Colonic mucosa (tissue), 4 donors: ENCODE results near the gene ATG9B. TPM values are rescaled to one million over a fixed set of nuclear protein-coding genes. Genes with fewer than 3 reads are reported as not detected.

ENCODE experiments used
- DNase-seq: peaks from one replicate; pipeline ENCODE4 v3.0.0-alpha.2; 2020
- H3K27ac ChIP-seq: fragments of 200-600 bp; one replicate; pipeline ENCODE4 v1.8.0; 2021
- H3K27me3 ChIP-seq: fragments of 200-600 bp; one replicate; pipeline ENCODE4 v1.8.0; 2021
- H3K36me3 ChIP-seq: fragments of 200-600 bp; one replicate; pipeline ENCODE4 v1.8.0; 2021
- H3K4me1 ChIP-seq: fragments of 200-600 bp; one replicate; pipeline ENCODE4 v1.8.0; 2021; ENCODE audit warnings: mild to moderate bottlenecking
- H3K4me3 ChIP-seq: fragments of 200-600 bp; one replicate; pipeline ENCODE4 v1.8.0; 2021
- H3K9ac ChIP-seq, 2 donors: one replicate each; pipeline ENCODE4 v1.7.0; 2013; ENCODE audit warnings: control low read depth in 2 of 2, low read depth in 2 of 2, low read length in 2 of 2
- H3K9me3 ChIP-seq: fragments of 200-600 bp; one replicate; pipeline ENCODE4 v1.8.0; 2021
- CTCF ChIP-seq: fragments of 200-600 bp; IDR thresholded peaks from one replicate; pipeline ENCODE4 v1.8.0; 2022; ENCODE audit warnings: antibody characterized with exemption, mild to moderate bottlenecking
- intact Hi-C: fragments of 100-400 bp; cut with DNase I; formaldehyde crosslinking; loops from one replicate; pipeline ENCODE4 v1.14.1; 2022
- total RNA-seq, 2 donors: library from RNA; stranded (reverse); fragmentation: NEBNext Ultra II Directional in 1 of 2; extraction: Animal tissue kit (Norgen Biotek cat#: 25700) in 1 of 2; gene quantifications; one replicate each; pipeline ENCODE4 v1.2.1, GENCODE V29; 2021
- donor health status: healthy.
- donor health status: DM: no; HTN: no; CAD: no.
- donor health status: DM: no; HTN: no; CAD: no.

The ATG9B gene
- total RNA-seq, 2 donors from 2014 or later: 0.66 to 1.2 TPM

GRCh38 chr7:151025924-151026671, 1.8 kb upstream of the ATG9B start:
- no peak for TF ChIP-seq CTCF
- intact Hi-C loops: no loop called here
- DNase-seq: no peak

GRCh38 chr7:151023232-151023631, 1.1 kb downstream of the ATG9B start:
- Histone ChIP-seq H3K27ac (no peak overlapping the region), H3K27me3 (peaks cover 19% of the 10 kb centered on the region), H3K9me3 (no peaks in the 10 kb centered on the region), H3K4me1 (no peaks in the 10 kb centered on the region), H3K9ac (no peak overlapping the region), H3K4me3 (no peak overlapping the region), H3K36me3 (no peaks in the 10 kb centered on the region)
- no peak for DNase-seq
- no peak for TF ChIP-seq CTCF
- intact Hi-C loops: no loop called here

More at GRCh38 chr7:151025924-151026671, 1.8 kb upstream of the ATG9B start:
- Histone ChIP-seq H3K36me3 (no peaks in the 10 kb centered on the region), H3K9ac (no peak overlapping the region), H3K27me3 (no peaks in the 10 kb centered on the region), H3K4me3 (no peak overlapping the region), H3K27ac (no peak overlapping the region), H3K9me3 (no peaks in the 10 kb centered on the region), H3K4me1 (no peaks in the 10 kb centered on the region)

- Histone ChIP-seq H3K9me3 (no peaks in the 10 kb centered on the region), H3K36me3 (no peaks in the 10 kb centered on the region), H3K4me1 (no peaks in the 10 kb centered on the region), H3K27ac (no peak overlapping the region), H3K4me3 (no peak overlapping the region), H3K27me3 (peaks cover 19% of the 10 kb centered on the region), H3K9ac (no peak overlapping the region)
- TF ChIP-seq CTCF: no peak
- no peak for DNase-seq
- intact Hi-C loops: no loop called here
Observed at GRCh38 chr7:151020231-151020630, 4.1 kb downstream of the ATG9B start.

- Histone ChIP-seq H3K4me1 (no peaks in the 10 kb centered on the region), H3K4me3 (peak overlapping the region; percentile 13), H3K27ac (no peak overlapping the region), H3K9ac (no peak overlapping the region), H3K36me3 (no peaks in the 10 kb centered on the region), H3K9me3 (no peaks in the 10 kb centered on the region), H3K27me3 (peaks cover 19% of the 10 kb centered on the region)
- no peak for DNase-seq
- TF ChIP-seq CTCF: no peak
- intact Hi-C loops: no loop called here
Observed at GRCh38 chr7:151019130-151019447, 5.2 kb downstream of the ATG9B start.

DNA sequence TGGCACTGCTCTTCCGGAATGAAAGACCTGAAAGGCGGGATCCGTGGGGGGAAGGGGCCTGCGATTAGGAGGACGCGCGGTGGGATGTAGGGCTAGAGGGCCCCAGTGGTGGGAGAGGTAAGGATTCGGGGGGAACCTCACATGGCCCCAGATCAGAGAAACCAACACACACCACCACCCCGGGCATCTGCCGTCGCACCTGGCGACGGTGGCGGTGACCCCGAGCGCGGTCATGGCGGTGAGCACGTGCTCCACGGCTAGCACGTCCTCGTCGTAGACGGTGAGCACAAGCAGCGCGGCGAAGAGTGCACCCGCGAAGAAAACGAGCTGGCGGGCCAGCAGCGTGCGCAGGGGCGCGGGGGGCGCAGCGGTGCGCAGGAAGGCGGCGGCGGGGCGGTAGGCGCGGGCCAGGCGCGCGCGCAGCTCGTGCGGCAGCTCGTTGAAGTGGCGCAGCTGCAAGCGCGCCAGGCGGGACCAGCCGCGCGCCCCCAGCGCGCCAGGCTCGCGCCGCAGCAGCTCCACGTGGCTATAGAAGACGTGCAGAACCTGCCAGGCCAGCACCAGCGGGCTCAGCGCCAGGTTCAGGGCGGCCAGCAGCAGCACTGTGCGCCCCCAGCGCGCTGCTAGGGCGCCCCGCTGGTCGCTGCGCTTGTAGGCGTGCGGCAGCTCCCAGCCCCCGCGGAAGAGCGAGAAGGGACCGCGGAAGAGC, 5.7 kb downstream of the ATG9B start:
- Histone ChIP-seq H3K4me3 (peak overlapping the region; percentile 13), H3K27me3 (peaks cover 19% of the 10 kb centered on the region), H3K36me3 (no peaks in the 10 kb centered on the region), H3K27ac (no peak overlapping the region), H3K4me1 (no peaks in the 10 kb centered on the region), H3K9me3 (no peaks in the 10 kb centered on the region), H3K9ac (no peak overlapping the region)
- no peak for TF ChIP-seq CTCF
- intact Hi-C loops: no loop called here
- no peak for DNase-seq
